Spleen (tissue), 11 donors: ENCODE data around the gene NME2. TPM values are rescaled to one million over a fixed set of nuclear protein-coding genes. Genes with fewer than 3 reads are reported as not detected.

Source experiments
- DNase-seq: peaks from one replicate; pipeline ENCODE4 v3.0.0-alpha.2; 2020
- H3K27ac ChIP-seq, 8 donors: fragments of 200-600 bp; sonication (generic) in 7 of 8; 1 replicate in 4 of 8; 2 replicates in 4 of 8; pipeline versions ENCODE4 v1.5.0 to v1.8.0; 2016 to 2021; ENCODE audit warnings: inconsistent platforms in 4 of 8, mild to moderate bottlenecking in 4 of 8, moderate library complexity in 1 of 8
- H3K27me3 ChIP-seq, 7 donors: fragments of 200-600 bp; sonication (generic) in 6 of 7; replicated peaks in 1 of 7; 1 replicate in 4 of 7; 2 replicates in 3 of 7; pipeline versions ENCODE4 v1.5.0 to v1.8.0; 2016 to 2021; ENCODE audit warnings: inconsistent platforms in 3 of 7, mild to moderate bottlenecking in 1 of 7
- H3K36me3 ChIP-seq, 6 donors: fragments of 200-600 bp; sonication (generic) in 5 of 6; 1 replicate in 4 of 6; 2 replicates in 2 of 6; pipeline versions ENCODE4 v1.5.0 to v1.8.0; 2016 to 2021; ENCODE audit warnings: inconsistent platforms in 2 of 6
- H3K4me1 ChIP-seq, 6 donors: fragments of 200-600 bp; sonication (generic) in 5 of 6; 1 replicate in 3 of 6; 2 replicates in 3 of 6; pipeline versions ENCODE4 v1.5.0 to v1.8.0; 2016 to 2021; ENCODE audit warnings: inconsistent platforms in 3 of 6
- H3K4me3 ChIP-seq, 8 donors: fragments of 200-600 bp; sonication (generic) in 7 of 8; 1 replicate in 4 of 8; 2 replicates in 4 of 8; pipeline versions ENCODE4 v1.5.0 to v1.8.0; 2016 to 2021; ENCODE audit warnings: inconsistent platforms in 4 of 8, mild to moderate bottlenecking in 4 of 8, moderate library complexity in 2 of 8
- H3K9me3 ChIP-seq, 8 donors: fragments of 200-600 bp; sonication (generic) in 7 of 8; 1 replicate in 4 of 8; 2 replicates in 4 of 8; pipeline versions ENCODE4 v1.5.0 to v1.8.0; 2016 to 2021; ENCODE audit warnings: inconsistent platforms in 4 of 8
- POLR2A ChIP-seq, 3 donors: fragments of 450-650 bp; IDR thresholded peaks; one replicate each; pipeline ENCODE4 v1.5.1; 2017; ENCODE audit warnings: antibody characterized with exemption in 3 of 3, mild to moderate bottlenecking in 1 of 3
- POLR2AphosphoS5 ChIP-seq, 3 donors: sonication (generic); formaldehyde crosslinking; IDR thresholded peaks; one replicate each; pipeline ENCODE4 v1.5.1; 2017; ENCODE audit warnings: antibody characterized with exemption in 3 of 3
- WGBS, 5 donors: extraction: QIAGEN DNeasy Blood & Tissue Kit in 3 of 5; methylation state at CpG; one replicate each; pipeline versions ENCODE4 v1.1.5 to v1.1.7; 2013 to 2018; 5-methylcytosine and 5-hydroxymethylcytosine counted together
- intact Hi-C: fragments of 100-400 bp; cut with DNase I; formaldehyde crosslinking; loops from one replicate; pipeline ENCODE4 v1.15.0; 2023; ENCODE audit warnings: low total_unique reads
- polyA plus RNA-seq, 3 donors: library from polyadenylated mRNA; stranded (reverse); fragments of 200-250 nt; gene quantifications; one replicate each; pipeline ENCODE4 v1.2.1, GENCODE V29; 2013
- total RNA-seq, 7 donors: library from RNA; depleted of rRNA in 3 of 7; stranded (reverse); fragments of >200 nt in 3 of 7; fragmentation: NEBNext Ultra II Directional in 4 of 7; extraction: Animal tissue kit (Norgen Biotek cat#: 25700) in 4 of 7; gene quantifications; one replicate each; pipeline versions ENCODE4 v1.1.0 to v1.2.1, GENCODE V29; 2016 to 2021
- TF ChIP-seq, protein P1 (sequence below), 11 experiments: fragments of 200-600 bp in 7 of 11; fragments of 450-650 bp in 4 of 11; sonication (generic) in 4 of 11; IDR thresholded peaks in 8 of 11; conservative IDR thresholded peaks in 3 of 11; 1 replicate in 7 of 11; 2 replicates in 4 of 11; pipeline versions ENCODE4 v1.4.0 to v1.8.0; 2016 to 2021; ENCODE audit warnings: antibody characterized with exemption in 11 of 11, inconsistent platforms in 4 of 11, mild to moderate bottlenecking in 1 of 11
- donor health status: healthy with polysubstance abuse.
- donor health status: DM: no; HTN: no; CAD: no; lungs with moderate emphysema.
- donor health status: DM: no; HTN: no; CAD: no.
- donor health status: Bipolar disorder and iron deficiency.
- donor health status: healthy.
- donor health status: DM: no; HTN: no; CAD: no.
- donor health status: DM: yes; HTN: yes; CAD: no.

The NME2 gene
- total and polyA plus RNA-seq, 10 donors, result 209 to 746 (median 280) TPM

DNA sequence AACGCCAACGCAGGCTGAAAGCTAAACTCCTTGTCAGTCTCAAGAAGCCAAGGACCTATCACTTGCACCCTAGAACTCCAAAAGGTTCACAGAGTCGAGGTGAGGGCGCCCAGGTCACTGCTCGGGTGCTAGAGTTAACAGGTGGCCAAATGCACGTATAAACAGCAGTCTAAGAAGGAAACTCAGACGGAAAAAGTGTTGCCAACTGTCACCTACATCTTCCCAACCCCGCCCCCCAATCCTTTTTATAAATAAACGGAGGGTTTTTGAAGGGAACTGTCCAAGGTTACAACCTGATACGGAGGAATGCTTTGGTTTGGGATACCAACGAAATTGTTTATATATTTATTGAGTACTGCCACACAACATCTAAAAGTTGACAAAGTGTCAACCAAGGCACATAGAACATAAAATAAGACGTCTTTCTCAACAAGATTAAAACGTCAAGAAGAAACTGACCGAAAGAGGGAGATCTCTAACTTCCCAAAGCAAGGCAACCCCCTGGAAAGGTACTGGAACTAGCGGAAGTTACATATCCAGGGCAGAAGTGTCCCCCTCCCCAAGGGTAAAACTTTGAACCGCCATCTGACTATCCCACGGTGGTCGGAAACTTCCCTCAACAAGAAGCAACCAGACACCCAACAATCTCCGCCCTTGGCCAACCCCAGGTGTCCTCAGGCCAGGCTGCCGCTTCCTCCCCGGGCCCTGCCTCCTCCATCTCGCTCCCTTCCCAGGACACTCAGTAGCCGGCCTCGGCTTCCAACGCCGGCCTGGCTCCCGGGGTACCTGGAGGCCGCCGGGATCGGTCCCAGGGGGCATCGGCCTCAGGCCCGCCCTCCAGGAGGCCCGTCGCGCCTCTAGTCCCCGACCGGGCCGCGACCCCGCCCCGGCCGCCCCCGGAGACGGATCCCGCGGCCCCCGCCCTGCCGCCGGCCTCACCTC lies 46.5 kb upstream of the NME2 start:
- H3K9me3 ChIP-seq, result no peaks in the 10 kb centered on the region
- intact Hi-C loops, result no loop called here
- peak overlapping the region; percentile 95 to 100 (median 99) for H3K27ac ChIP-seq
- DNase-seq, result peak; percentile 92
- TF ChIP-seq, protein P1, sequence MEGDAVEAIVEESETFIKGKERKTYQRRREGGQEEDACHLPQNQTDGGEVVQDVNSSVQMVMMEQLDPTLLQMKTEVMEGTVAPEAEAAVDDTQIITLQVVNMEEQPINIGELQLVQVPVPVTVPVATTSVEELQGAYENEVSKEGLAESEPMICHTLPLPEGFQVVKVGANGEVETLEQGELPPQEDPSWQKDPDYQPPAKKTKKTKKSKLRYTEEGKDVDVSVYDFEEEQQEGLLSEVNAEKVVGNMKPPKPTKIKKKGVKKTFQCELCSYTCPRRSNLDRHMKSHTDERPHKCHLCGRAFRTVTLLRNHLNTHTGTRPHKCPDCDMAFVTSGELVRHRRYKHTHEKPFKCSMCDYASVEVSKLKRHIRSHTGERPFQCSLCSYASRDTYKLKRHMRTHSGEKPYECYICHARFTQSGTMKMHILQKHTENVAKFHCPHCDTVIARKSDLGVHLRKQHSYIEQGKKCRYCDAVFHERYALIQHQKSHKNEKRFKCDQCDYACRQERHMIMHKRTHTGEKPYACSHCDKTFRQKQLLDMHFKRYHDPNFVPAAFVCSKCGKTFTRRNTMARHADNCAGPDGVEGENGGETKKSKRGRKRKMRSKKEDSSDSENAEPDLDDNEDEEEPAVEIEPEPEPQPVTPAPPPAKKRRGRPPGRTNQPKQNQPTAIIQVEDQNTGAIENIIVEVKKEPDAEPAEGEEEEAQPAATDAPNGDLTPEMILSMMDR (IDR thresholded peaks at IDR 0.05 in 8 of 11, conservative IDR thresholded peaks at IDR 0.05 in 3 of 11), result peak in 1 of 11 experiments; percentile 8
- TF ChIP-seq POLR2A (IDR thresholded peaks at IDR 0.05), result no peak
- no peak for TF ChIP-seq POLR2AphosphoS5 (IDR thresholded peaks at IDR 0.05)
- H3K36me3 ChIP-seq, result no peaks in the 10 kb centered on the region
- peak overlapping the region; percentile 64 to 96 (median 90) for H3K4me3 ChIP-seq
- 1 to 2% (median 2%) methylated on average over 31 to 49 of the region's 49 CpGs for WGBS, 5 donors
- peaks cover 24 to 67% (median 53%) of the 10 kb centered on the region in 6 donors for H3K4me1 ChIP-seq
- H3K27me3 ChIP-seq, result no peaks in the 10 kb centered on the region

GRCh38 chr17:51120357-51120738 lies 45.9 kb upstream of the NME2 start:
- Histone ChIP-seq H3K9me3 (no peaks in the 10 kb centered on the region), H3K27ac (peak overlapping the region; percentile 95 to 100 (median 99)), H3K27me3 (no peaks in the 10 kb centered on the region), H3K36me3 (no peaks in the 10 kb centered on the region), H3K4me3 (peak overlapping the region; percentile 64 to 96 (median 90)), H3K4me1 (peaks cover 24 to 60% (median 52%) of the 10 kb centered on the region in 6 donors)
- 0 to 1% (median 0%) methylated on average over 26 to 42 of the region's 42 CpGs for WGBS, 5 donors
- TF ChIP-seq POLR2A (IDR thresholded peaks at IDR 0.05) (no peak), POLR2AphosphoS5 (IDR thresholded peaks at IDR 0.05) (peak in 1 of 3 donors; percentile 3)
- TF ChIP-seq, protein P1 (IDR thresholded peaks at IDR 0.05 in 8 of 11, conservative IDR thresholded peaks at IDR 0.05 in 3 of 11), result peak in 1 of 11 experiments; percentile 9
- intact Hi-C loops, result no loop called here
- no peak for DNase-seq

GRCh38 chr17:51120739-51121619 lies 45.2 kb upstream of the NME2 start, which contains the start of gene SPAG9:
Gene SPAG9 (minus strand): TSS chr17:51120868. CDS start chr17:51120656, 212 bp downstream.
- H3K36me3 ChIP-seq, result no peaks in the 10 kb centered on the region
- H3K4me1 ChIP-seq, result peaks cover 24 to 54% (median 47%) of the 10 kb centered on the region in 6 donors
- intact Hi-C loops, result no loop called here
- 0 to 1% (median 1%) methylated on average over 22 to 68 of the region's 68 CpGs for WGBS, 5 donors
- peak within 1 kb of the TSS; percentile 64 to 96 (median 90) for H3K4me3 ChIP-seq
- peak; percentile 97 for DNase-seq
- H3K27me3 ChIP-seq, result no peaks in the 10 kb centered on the region
- H3K9me3 ChIP-seq, result no peaks in the 10 kb centered on the region
- H3K27ac ChIP-seq, result peak within 1 kb of the TSS; percentile 95 to 100 (median 99)
- TF ChIP-seq POLR2AphosphoS5 (IDR thresholded peaks at IDR 0.05), result peak; percentile 95 to 96 (median 96)
- TF ChIP-seq, protein P1 (IDR thresholded peaks at IDR 0.05 in 8 of 11, conservative IDR thresholded peaks at IDR 0.05 in 3 of 11), result peak in 2 of 11 experiments; percentile 0 to 11
- peak in 2 of 3 donors; percentile 67 to 73 for TF ChIP-seq POLR2A (IDR thresholded peaks at IDR 0.05)
